GM23248 (cell line): Measurements from ENCODE around the gene CD4.

Source experiments
- EZH2 ChIP-seq: fragments of 200-600 bp; sonication (generic); IDR thresholded peaks from 2 replicates; pipeline ENCODE4 v1.6.1; 2018; ENCODE audit warnings: antibody characterized with exemption, mild to moderate bottlenecking; ENCODE audit not compliant: insufficient read depth, poor library complexity, severe bottlenecking
- EZH2phosphoT487 ChIP-seq: fragments of 200-600 bp; sonication (generic); IDR thresholded peaks from 2 replicates; pipeline ENCODE4 v1.6.1; 2018; ENCODE audit warnings: antibody characterized with exemption, moderate library complexity, mild to moderate bottlenecking, low read depth; ENCODE audit not compliant: insufficient read depth

- TF ChIP-seq EZH2phosphoT487 = no peak
- TF ChIP-seq EZH2 = no peak
Observed at GRCh38 chr12:6782850-6783566, 6.3 kb upstream of the CD4 start.
